GM21717 (cell line): Measurements from ENCODE around the gene LHPP.
A peak's percentile ranks its signal among the peaks of the same experiment; 100 is the strongest.

Experiments
- ATAC-seq: cut with Tn5 transposase; IDR thresholded peaks from one replicate; pipeline ENCODE4 v1.9.1; 2021; ENCODE audit warnings: mild to moderate bottlenecking, moderate library complexity; ENCODE audit not compliant: unreplicated experiment

The LHPP gene

GRCh38 chr10:124590216-124591122, 128.8 kb downstream of the LHPP start:
- no peak for ATAC-seq

- ATAC-seq = no peak
Observed at GRCh38 chr10:124591123-124591495, 129.5 kb downstream of the LHPP start.

GRCh38 chr10:124592101-124592500, 130.5 kb downstream of the LHPP start:
- no peak for ATAC-seq

GRCh38 chr10:124592736-124593430, 131.3 kb downstream of the LHPP start:
- no peak for ATAC-seq

GRCh38 chr10:124593431-124593985, 131.9 kb downstream of the LHPP start:
- ATAC-seq = no peak

GRCh38 chr10:124594240-124594639, 132.6 kb downstream of the LHPP start:
- ATAC-seq = no peak

- no peak for ATAC-seq
Observed at GRCh38 chr10:124595143-124595883, 133.7 kb downstream of the LHPP start.

GRCh38 chr10:124596116-124596785, 134.6 kb downstream of the LHPP start:
- ATAC-seq = no peak

- no peak for ATAC-seq
Observed at GRCh38 chr10:124596962-124597845, 135.6 kb downstream of the LHPP start.

- ATAC-seq = no peak
Observed at GRCh38 chr10:124597846-124598165, 136.2 kb downstream of the LHPP start.

GRCh38 chr10:124598196-124598595, 136.6 kb downstream of the LHPP start:
- ATAC-seq = no peak

- no peak for ATAC-seq
Observed at GRCh38 chr10:124598773-124599587, 137.4 kb downstream of the LHPP start.

GRCh38 chr10:124599588-124600050, 138.0 kb downstream of the LHPP start:
- no peak for ATAC-seq

- no peak for ATAC-seq
Observed at GRCh38 chr10:124600051-124600880, 138.6 kb downstream of the LHPP start.

- no peak for ATAC-seq
Observed at GRCh38 chr10:124601016-124601415, 139.4 kb downstream of the LHPP start.

GRCh38 chr10:124601431-124602120, 140.0 kb downstream of the LHPP start:
- peak; percentile 45 for ATAC-seq

- ATAC-seq = no peak
Observed at GRCh38 chr10:124602121-124602561, 140.5 kb downstream of the LHPP start.
